Activated CD4-positive, alpha-beta T cell treated with anti-CD3 and anti-CD28 coated beads for 24 hours (primary cell): Measurements from ENCODE around the gene GPR156.

Source experiments
- DNase-seq, 2 donors: peaks; one replicate each; pipeline ENCODE4 v3.0.0-alpha.2; 2020; ENCODE audit warnings: low read depth in 2 of 2

The GPR156 gene

GRCh38 chr3:120196333-120196732 lies 88.7 kb downstream of the GPR156 start:
- no peak for DNase-seq

DNA sequence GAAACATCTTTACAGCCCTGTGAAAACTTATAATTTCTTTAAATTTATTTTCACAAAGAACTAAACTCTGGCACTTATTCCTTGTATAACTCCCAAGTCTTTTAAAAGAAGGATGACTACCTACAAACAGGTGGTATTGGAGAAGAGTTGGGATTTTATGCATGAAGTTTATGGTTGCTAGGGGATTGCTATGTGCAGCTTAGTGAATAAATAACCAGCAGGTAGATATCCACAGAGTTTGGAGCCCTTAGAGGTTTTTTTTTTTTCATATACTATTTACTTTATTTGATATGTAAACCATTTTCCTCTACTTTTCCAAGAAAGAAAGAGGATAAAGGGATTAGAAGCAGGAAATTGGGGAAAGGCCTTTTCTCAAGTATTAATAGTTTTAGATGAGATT lies 91.5 kb downstream of the GPR156 start:
- no peak for DNase-seq

GRCh38 chr3:120192579-120192978 lies 92.4 kb downstream of the GPR156 start:
- DNase-seq: no peak

GRCh38 chr3:120192159-120192558 lies 92.9 kb downstream of the GPR156 start:
- no peak for DNase-seq

DNA sequence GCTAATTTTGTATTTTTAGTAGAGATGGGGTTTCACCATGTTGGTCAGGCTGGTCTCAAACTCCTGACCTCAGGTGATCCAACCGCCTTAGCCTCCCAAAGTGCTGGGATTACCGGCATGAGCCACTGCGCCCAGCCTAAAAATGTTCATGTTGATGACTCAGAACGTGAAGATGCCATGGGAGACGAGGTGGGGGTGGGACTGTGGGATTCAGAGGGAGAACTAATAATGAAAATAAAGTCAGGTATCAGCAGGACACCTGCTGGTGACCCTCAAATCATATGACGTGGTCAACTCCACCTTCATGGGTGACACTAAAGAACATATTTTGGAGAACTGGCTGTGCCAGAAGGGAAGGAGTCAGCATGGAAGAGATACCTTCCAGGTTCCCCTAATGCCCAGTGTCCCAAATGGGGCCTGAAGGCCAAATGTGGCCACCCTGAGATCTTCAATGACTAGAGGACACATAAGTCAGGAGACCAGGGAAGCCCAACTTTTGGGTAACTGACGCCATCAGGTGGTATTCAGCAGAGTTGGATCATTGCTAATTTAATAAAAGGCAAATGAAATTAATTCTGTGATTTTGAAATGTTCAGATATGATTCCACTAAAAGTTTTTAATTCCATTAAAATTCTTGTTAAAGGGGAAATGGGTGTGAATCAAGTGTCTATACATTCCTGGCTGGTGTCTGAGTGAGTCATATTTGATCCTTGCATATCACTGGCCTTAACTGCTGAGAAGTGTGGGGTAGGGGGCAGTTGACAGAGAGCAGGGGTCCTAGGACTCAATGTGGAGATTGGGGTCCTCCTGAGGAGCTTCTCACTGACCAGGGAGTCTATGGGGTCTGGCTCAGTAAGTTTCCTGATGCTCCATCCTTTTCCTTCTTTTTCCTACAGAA lies 102.2 kb downstream of the GPR156 start:
- no peak for DNase-seq

GRCh38 chr3:120181632-120182031 lies 103.4 kb downstream of the GPR156 start:
- DNase-seq: no peak

DNA sequence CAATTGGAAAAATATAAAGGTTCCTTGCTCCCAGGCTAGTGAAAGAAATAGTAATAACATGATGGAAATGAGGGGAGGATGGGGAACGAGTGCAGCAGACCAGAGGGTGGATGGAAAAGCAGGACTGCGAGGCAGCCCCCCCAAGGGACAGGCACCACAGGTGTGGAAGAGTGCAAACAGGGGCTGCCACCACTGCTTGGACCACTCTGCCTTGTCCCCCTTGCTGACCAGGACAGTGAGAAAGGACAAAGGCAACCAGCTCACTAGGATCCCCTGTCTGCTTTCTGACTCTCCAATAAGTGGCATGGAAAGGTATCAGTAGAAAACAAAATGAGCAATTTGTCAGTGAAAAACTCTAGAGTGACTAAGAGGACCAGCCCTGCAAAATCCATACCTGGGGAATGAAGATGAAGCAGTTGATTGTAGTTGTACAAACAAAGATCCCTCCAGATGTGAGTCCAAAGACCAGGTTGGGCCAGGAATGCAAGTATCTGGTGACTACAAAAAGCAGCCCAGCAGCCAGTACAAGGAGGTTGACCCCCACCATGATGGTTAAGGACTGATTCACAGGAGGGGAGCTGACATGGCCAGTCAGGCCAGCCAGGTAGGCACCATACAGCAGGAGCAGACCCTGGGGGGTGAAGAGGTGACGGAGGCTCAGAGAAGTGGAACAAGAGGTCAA lies 104.2 kb downstream of the GPR156 start:
- DNase-seq: no peak

DNA sequence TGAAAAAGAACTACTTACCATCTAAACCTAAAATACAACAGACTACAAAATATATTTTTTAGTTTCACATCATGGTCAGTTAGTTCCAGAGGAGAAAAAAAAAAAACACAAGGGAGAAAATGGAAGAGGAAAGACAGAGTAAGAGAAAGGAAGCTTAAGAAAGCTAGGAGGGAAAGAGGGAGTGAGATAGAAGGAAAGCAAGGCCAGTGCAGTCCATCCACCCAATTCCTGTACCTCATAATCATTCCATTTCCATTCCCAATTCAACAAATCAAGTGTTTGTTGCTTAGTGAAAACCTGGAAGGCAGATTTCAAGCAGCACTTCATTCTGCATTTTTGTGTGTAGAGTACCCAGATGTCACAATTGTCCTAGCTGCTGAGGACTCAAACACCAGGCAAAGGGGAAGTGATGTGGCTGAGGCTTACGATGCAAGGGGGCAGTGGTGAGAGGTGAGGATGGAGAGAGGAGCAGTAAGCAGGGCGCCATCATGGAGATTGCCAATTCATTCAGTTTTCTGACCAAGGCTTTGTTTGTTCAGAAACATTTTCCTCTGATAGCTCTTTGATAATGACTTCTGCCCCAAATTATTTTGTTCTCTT lies 107.2 kb downstream of the GPR156 start:
- no peak for DNase-seq

- DNase-seq: no peak
Observed at GRCh38 chr3:120177151-120177550, 107.9 kb downstream of the GPR156 start.

- no peak for DNase-seq
Observed at GRCh38 chr3:120174811-120175539, 110.0 kb downstream of the GPR156 start.

DNA sequence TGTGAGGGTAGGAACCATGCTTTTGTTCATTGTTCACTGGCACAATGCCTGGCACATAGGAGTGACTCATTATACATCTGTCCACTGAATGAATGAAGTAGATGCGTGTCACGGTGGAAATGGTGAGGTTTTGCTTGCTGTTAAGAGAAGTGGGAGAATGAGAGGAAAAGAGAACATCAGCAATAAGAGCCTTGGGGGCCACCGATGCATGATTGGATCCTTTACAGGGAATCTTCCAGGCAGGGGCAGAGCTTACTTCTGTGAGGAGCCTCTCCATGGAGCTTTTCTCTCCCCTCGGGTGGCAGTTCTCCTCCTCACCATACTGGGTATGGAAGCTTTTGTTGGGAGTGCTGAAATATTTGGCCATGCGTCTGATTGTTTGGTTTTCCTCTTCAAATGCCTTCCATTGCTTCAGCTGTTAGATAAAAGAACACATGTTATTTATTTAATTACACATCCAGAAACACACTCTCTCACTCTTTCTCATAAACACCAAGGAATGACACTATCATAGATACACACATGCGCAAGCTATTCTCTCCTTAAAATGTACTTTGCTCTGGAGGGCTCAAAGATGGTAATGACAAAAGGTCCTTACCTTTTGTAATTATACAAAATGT lies 111.9 kb downstream of the GPR156 start:
- DNase-seq: no peak

- no peak for DNase-seq
Observed at GRCh38 chr3:120172070-120172469, 113.0 kb downstream of the GPR156 start.

- DNase-seq: no peak
Observed at GRCh38 chr3:120171134-120171873, 113.7 kb downstream of the GPR156 start.

DNA sequence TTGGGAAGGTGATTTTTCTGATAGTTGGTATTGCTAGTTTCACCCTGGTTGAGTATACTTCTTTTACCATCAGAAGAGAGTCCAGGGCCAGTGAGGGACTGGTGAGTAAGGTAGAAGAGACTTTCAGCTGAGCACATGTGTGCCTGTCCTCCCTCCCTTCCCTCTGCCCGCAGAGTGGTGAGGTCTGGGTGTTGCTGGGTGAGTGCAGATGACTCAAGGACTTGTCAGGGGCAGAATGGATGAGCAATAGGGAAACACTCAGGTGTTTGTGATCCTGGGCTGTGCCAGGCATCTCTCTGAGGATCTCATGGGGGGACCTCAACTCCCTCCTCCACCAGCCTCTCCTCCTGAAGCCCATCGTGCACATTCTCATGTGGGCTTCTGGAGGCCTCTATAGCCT lies 114.8 kb downstream of the GPR156 start:
- DNase-seq: no peak

DNA sequence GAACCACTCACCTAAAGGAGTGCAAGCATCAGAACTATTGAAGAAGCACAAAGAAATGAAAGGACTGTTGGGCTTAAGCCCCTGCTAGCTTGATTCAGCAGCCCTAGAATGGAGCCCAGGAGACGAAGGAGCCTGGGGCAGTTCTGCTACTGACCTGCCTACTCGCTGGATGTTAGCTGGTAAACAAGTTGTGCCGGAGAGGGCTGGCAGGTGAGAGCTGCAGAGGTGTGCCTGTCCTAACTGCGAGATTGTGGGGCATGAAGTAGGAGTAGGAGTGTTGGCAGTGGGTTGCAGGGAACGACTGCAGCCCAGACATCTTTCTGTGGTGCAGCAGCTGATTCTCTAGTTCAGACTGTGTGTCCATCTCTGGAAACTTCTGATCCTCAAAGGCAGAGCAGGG lies 115.6 kb downstream of the GPR156 start:
- DNase-seq: no peak

- DNase-seq: no peak
Observed at GRCh38 chr3:120168611-120169010, 116.4 kb downstream of the GPR156 start.

- DNase-seq: no peak
Observed at GRCh38 chr3:120168038-120168437, 117.0 kb downstream of the GPR156 start.

DNA sequence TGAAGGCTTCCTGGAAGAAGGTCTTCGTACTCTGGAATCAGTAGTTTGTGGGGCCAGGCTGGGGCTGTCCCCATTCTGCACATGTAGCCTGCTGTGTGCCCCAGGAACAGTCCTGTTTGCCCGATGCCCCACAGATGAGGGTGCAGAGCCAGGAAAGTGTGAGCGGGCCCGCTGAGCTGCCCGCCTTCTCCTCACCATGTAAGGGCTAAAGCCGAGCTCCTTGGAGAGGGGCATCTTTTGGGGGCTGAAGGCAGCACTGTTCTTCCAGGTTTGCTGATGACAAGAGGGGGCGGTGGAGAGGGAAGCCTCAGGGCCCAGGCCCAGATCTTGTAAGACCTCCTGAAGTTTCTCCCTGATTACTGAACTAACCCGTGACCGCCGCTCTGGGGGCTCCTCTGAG lies 117.5 kb downstream of the GPR156 start:
- no peak for DNase-seq

DNA sequence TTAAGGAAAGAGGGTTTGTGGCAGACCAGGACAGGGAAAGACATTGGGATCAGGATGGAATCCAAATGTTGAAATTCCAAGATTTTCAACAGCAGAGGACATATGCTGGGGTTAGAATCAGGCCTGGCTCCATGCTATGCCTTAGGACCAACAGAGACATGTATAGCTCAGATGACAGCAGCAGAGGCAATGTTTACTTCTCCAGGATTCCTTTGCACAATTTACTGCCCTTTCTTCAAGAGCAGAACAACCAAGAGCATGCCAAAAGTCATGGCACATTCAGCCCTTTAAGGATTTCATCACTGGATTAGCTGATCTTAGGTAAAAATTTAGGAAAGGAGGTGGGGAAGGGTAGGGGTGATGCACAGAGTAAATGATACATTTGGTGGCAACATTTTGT lies 121.2 kb downstream of the GPR156 start:
- DNase-seq: no peak

DNA sequence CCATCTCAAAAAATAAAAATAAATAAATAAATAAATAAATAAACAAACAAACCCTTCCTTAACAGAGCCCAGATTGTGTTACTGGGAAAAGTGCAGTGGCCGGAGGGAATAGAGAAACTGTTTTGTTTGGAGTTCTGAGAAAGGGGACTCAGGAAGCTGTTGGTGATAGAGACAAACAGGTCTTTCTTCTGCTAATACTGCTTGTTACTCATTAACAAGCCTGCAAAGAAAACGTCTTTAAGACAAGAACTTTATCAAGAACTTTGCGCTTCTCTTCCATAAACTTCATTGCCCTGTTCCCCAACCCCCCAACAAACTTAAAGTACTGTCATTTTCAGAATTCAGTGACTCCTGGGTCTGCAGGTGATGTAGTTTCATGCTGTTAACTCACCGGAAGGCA lies 122.0 kb downstream of the GPR156 start:
- DNase-seq: no peak

- no peak for DNase-seq
Observed at GRCh38 chr3:120162400-120162799, 122.6 kb downstream of the GPR156 start.
